C4-2B (cell line): Measurements from ENCODE around the gene C4orf50.

ENCODE experiments used
- CTCF ChIP-seq: fragments of 450-650 bp; conservative IDR thresholded peaks from 2 replicates; pipeline ENCODE4 v1.5.1; 2017; ENCODE audit warnings: mild to moderate bottlenecking
- ZFX ChIP-seq: fragments of 450-650 bp; IDR thresholded peaks from 2 replicates; pipeline ENCODE4 v1.6.1; 2017

GRCh38 chr4:5940470-5941203, 77.6 kb downstream of the C4orf50 start:
- no peak for TF ChIP-seq CTCF
- no peak for TF ChIP-seq ZFX
